ENCODE results near the gene ZBTB48.
"Not testable (repeated sequence)": the region's sequence is repeated elsewhere in the genome, so short reads cannot be mapped to it uniquely, and the experiment has no call there.

The ZBTB48 gene

GRCh38 chr1:6592865-6593593, 13.2 kb downstream of the ZBTB48 start:
- no peak for DNase-seq

DNA sequence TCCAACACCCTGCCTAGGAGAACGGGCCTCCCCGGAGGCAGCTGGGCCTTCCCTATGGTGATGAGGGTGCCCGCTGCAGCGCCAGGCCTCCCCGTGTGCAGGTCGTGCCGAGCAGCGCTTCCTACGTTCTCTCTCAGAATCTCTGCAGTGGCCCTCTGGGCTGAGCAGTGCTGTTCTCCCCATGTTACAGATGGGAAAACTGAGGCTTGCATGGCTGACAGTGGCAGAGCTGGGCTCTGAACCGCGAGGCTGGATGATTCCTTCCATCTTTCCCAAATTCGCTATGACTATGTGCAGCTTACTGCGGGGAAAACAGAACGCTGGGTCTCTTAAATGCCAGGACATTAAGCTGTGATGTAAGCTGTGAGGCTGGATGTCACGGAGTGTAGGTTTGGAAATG, 14.0 kb downstream of the ZBTB48 start:
- DNase-seq: no peak

DNA sequence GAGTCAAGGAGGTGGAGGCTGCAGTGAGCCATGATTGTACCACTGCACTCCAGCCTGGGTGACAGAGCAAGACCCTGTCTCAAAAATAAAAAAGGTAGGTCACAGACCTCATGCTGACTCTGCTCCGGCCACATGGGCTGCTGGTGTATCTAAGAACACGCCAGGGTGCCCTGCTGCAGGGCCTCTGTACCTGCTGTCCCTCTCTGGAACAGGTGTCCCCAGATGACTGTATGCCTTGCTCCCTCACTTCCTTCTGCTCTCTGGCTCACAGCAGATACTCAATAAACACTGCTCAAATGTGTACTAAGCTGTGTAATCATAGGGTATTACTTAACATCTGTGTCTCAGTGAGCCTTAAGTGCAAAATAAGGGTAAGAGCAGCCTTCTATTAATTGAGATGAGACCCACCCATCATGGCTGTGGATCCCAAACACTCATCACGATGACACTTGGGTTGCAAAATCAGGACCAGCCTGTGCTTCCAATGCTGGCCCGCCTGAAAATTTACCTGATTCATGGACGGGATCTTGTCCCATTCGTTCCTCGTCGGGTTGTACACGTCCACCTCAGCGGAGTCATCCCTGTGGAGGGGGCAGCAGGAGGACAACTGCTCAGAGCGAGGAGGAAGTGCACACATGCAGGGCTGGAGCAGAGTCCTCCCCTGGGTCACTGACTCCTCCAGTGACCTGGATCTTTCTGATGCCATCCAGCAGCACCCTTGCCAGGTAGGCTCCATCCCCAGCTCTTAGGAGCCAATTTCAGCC, 15.4 kb downstream of the ZBTB48 start:
- no peak for DNase-seq

GRCh38 chr1:6596351-6596750, 16.6 kb downstream of the ZBTB48 start:
- DNase-seq: no peak

GRCh38 chr1:6596886-6597776, 17.3 kb downstream of the ZBTB48 start:
- DNase-seq: no peak

DNA sequence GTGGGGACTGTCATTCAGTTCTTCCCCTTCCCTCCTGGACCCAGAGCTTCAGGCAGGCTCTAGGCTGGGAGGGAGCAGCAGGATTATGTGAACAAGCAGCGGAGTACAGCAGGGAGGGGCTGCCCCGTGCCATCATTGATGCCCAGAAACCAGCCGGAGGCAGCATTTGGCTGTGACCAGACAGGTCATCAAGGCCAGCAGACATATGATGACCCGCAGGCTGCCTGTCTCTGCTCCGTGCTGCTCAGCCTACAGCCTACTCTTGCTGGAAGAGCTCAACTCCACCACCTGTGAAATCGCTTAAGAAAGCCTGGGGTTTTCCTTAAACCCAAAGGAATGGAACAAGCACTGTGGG, 18.0 kb downstream of the ZBTB48 start:
- DNase-seq: no peak

GRCh38 chr1:6599141-6599975, 19.6 kb downstream of the ZBTB48 start:
- DNase-seq: peak; percentile 60 to 68

DNA sequence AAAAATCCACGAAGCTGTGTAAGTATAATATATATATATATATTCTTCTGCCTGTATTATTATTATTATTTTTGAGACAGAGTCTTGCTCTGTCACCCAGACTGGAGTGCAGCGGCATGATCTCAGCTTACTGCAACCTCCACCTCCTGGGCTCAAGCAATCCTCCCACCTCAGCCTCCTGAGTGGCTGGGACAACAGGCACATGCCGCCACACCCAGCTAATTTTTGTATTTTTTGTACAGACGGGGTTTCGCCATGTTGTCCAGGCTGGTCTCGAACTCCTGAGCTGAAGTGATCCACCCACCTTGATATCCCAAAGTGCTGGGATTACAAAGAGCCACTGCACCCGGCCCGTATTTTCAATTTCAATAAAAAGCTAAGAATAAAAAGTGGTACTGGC, 20.2 kb downstream of the ZBTB48 start:
- DNase-seq: not testable (repeated sequence)

GRCh38 chr1:6600410-6601048, 20.7 kb downstream of the ZBTB48 start:
- DNase-seq: no peak

GRCh38 chr1:6601049-6601922, 21.5 kb downstream of the ZBTB48 start:
- DNase-seq: peak; percentile 79 to 84

- peak in 1 of 2 experiments; percentile 22 for DNase-seq
Measured at GRCh38 chr1:6601923-6602668, 22.3 kb downstream of the ZBTB48 start.

DNA sequence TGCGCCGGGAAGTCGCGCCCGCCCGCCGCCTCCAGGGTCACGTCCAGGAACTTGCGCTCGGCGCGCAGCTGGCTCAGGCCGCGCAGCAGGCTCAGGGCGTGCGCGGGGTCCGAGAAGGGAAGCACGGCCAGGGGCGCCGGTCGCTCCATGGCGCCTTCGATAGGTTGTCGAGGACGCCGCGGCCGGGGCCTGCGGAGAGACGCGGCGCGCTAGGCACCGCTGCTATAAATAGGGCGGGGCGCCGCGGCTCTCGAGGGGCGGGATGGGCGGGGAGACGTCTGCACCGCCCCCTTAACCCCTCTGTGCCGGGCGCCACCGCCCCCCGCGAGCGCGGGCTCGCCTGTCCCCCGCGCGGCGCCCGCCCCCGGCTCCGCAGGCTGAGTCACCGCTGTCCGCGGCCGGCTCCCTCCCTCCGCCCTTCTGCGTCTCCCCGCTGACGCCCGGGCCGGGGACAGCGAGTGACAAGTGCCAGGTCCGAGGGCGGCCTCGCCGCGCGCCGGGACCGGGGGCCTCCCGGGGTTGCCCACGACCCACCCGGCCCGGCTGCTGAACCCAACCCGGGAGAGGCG, 23.0 kb downstream of the ZBTB48 start, which contains the start of gene KLHL21:
KLHL21 (minus strand) TSS at position 201 of the 569 bp plus-strand sequence; CDS start at position 149, 52 bp downstream.
- DNase-seq: peak; percentile 85 to 87

DNA sequence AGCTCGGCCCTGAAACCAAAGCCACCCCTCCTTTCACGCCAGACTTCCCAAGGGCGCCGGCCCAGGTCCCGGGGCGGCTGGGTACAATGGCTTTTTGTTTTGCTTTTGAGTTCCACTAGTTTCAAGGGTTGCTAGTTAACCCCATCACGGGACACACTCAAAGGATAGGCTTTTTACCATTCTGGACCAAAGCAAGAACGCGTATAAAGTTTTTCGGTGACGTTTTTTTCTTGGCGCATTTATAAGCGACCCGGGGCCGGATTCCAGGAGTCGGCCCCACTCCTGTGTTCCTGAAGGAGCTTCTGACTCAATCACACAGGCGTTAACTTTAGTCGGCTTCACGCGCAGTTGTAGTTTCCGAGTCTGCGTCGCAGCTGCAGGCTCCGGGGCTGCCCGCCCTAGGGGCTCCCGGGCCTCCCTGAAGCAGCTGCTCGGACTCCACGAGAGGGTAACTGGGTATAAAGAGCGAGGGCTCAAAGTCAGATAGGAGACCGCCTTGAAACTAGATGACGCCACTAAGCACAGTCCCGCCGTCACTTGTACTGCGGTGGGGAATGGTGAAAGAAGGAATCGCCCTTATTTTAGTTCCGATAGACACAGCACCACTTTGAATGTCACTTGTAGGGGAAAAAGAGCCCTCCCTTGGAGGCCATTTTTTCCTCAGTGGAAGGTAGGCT, 23.6 kb downstream of the ZBTB48 start:
- peak; percentile 39 to 42 for DNase-seq

DNA sequence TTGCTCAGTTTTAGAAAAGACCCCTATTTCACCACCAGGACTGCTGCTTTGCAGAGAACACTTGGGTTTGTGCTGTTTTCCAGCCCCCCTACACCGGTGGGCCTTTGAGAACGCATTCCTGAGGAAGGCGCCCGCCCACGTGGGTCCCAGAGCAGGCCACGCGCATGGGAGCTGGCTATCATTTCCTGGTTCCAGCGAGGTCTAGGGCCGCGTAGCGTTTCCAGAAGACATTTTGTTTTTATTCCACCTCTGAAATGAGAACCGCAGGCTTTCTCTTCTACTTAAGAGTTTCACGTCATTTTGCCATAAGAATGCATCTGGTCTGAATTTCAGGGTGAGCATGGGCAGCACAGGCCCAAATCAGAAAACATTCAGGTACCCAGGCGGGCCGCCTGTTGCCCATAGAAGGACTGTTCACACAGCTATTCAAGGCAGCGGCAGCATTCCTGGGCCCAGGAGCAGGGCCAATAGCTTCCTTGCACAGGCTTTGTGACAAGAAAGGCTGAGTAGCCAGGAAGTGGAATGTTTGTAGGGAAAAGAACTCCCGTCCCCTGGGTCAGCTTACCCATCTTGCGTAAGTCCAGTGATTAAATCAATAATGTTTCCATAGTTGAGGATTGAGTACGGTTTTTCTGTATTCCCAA, 24.2 kb downstream of the ZBTB48 start:
- no peak for DNase-seq

- peak; percentile 10 to 24 for DNase-seq
Measured at GRCh38 chr1:6612641-6613360, 33.0 kb downstream of the ZBTB48 start.

DNA sequence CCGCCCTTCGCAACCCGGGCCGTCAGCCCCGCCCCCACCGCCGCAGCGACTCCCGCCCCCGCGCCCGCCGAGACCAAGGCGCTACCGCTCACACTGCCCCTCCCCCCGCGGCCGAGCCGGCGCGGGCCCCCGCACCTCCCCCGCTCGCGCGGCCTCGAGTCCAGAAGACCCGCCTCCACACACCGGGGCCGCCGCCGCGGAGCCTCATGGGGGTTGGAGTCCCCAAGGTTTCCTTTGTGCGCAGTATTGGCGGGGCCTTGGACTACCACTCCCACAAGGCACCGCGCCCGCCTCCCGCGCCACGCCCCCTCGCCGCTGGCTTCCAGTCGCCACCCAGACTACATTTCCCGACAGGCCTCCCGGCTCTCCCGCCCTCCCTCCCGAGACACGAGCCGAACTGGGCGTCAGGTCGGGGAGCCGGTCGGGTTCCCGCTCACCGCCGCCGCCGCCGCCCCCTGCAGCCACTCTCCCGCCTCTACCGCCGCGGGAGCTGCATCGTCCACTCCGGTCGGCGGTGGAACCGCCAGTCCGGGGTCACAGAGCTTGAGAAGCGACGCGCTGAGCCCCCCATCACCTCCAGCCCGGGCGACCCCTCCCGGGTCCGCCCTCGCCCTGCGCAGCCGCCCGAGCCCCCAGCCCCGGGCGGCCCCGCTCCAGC, 33.7 kb downstream of the ZBTB48 start, which contains the start of gene PHF13:
PHF13 (plus strand) TSS at position 371 of the 658 bp plus-strand sequence. CDS start 336 bp downstream, outside the sequence.
- peak; percentile 99 for DNase-seq
